ENCODE data around the gene DEK. TPM values are rescaled to one million over a fixed set of nuclear protein-coding genes. Genes with fewer than 3 reads are reported as not detected.

The DEK gene
- total RNA-seq, 1 donor: 156 TPM

DNA sequence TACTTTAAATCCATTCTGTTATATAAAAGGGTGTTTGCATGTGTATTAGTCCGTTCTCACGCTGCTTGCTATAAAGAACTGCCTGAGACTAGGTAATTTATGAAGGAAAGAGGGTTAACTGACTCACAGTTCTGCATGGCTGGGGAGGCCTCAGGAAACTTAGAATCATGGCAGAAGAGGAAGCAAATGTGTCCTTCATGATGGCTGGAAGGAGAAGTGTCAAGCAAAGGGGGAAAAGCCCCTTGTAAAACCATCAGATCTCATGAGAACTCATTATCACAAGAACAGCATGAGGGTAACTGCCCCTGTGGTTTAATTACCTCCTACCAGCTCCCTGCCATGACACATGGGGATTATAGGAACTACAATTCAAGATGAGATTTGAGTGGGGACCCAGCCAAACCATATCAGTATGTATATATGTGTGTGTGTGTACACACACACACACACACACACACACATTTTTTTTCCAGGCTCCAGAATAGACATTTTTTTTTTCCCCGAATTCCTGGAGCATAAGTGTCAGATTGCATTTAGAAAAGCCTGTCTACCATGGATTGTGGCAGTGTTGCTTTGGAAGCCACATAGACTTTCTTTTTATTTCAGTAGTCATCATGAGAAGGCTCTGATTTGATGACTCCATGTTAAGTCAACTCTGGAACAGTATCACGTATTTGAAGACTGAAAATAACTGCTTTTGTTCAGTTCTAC, 77.6 kb downstream of the DEK start:
- no peak overlapping the region for H3K4me3 ChIP-seq (ENCODE audit: low read depth, low read length)
- DNase-seq (ENCODE audit: low read depth): no peak
- TF ChIP-seq CTCF (IDR thresholded peaks at IDR 0.05; ENCODE audit: insufficient read depth, low read length): no peak

GRCh38 chr6:18186033-18186432, 78.3 kb downstream of the DEK start:
- TF ChIP-seq CTCF (IDR thresholded peaks at IDR 0.05; ENCODE audit: insufficient read depth, low read length): no peak
- no peak for DNase-seq (ENCODE audit: low read depth)
- no peak overlapping the region for H3K4me3 ChIP-seq (ENCODE audit: low read depth, low read length)

DNA sequence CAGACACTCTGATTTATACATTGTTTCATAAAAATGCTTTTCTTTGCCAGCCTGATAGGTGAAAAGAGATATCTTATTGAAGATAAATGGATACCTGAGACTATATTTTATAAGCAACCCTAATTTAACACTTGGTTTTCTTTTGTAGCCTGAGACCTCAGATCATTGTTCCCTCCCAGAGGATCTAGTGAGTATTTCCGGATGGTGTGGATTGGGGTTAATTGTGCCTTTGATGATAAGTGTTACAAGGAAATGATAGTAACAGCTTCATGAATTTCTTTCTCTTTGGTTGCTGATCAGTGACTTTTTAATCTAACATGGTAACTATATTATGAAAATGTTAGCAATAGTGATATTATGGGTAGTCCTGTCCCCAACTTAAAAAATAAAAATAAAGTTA, 78.7 kb downstream of the DEK start:
- no peak for TF ChIP-seq CTCF (IDR thresholded peaks at IDR 0.05; ENCODE audit: insufficient read depth, low read length)
- no peak overlapping the region for H3K4me3 ChIP-seq (ENCODE audit: low read depth, low read length)
- no peak for DNase-seq (ENCODE audit: low read depth)

GRCh38 chr6:18183766-18184165, 80.6 kb downstream of the DEK start:
- no peak overlapping the region for H3K4me3 ChIP-seq (ENCODE audit: low read depth, low read length)
- DNase-seq (ENCODE audit: low read depth): peak; percentile 3
- no peak for TF ChIP-seq CTCF (IDR thresholded peaks at IDR 0.05; ENCODE audit: insufficient read depth, low read length)

DNA sequence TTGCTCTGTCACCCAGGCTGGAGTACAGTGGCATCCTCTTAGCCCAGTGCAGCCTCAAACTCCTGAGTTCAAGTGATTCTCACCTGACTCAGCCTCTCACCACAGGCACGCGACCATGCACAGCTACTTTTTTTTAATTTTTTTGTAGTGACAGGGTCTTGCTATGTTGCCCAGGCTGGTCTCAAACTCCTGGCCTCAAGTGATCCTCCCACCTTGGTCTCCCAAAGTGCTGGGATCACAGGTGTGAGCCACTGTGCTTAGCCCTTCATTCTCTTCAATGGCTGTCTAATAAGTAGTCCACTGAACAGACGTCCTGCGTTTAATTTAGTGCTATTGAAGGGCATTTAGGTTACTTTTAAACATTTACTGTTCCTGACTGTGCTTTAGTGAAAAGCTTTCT, 81.8 kb downstream of the DEK start:
- no peak overlapping the region for H3K4me3 ChIP-seq (ENCODE audit: low read depth, low read length)
- TF ChIP-seq CTCF (IDR thresholded peaks at IDR 0.05; ENCODE audit: insufficient read depth, low read length): no peak
- DNase-seq (ENCODE audit: low read depth): no peak

DNA sequence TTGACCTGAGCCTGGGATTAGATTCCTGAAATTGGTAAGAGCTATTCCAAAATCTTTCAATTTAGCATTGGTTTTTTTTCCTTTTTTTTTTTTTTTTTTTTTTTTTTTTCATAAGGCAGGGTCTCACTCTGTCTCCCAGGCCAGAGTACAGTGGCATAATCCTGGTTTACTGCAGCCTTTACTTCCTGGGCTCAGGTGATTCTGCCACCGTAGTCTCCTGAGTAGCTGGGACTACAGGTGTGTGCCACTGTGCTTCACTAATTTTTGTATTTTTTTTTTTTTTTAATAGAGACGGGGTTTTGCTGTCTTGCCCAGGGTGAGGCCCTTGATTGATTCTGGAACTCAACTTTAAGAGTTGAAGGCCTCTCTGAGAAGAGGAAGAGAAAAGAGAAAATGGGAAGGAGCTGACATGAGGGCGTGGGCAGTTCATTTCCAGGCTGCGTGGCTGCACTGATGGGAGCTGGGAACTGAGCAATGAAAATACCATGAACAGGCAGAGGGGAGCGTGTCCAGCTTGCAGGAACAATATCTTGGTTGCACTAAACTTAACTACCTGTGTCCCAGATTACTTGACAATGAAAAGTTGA, 84.5 kb downstream of the DEK start:
- TF ChIP-seq CTCF (IDR thresholded peaks at IDR 0.05; ENCODE audit: insufficient read depth, low read length): no peak
- no peak for DNase-seq (ENCODE audit: low read depth)
- no peak overlapping the region for H3K4me3 ChIP-seq (ENCODE audit: low read depth, low read length)

All from fibroblast of the aortic adventitia (primary cell).